H1 (cell line): ENCODE data around the gene GLIS2. TPM values are rescaled to one million over a fixed set of nuclear protein-coding genes. Genes with fewer than 3 reads are reported as not detected.

ENCODE experiments used
- CTCF ChIA-PET: fragments of 300-600 bp; sonication (Branson Sonifier 250); formaldehyde crosslinking; loops from one replicate; lab custom pipeline; 2021; ENCODE audit not compliant: partially characterized antibody; lab: Charles Lee
- POLR2A ChIA-PET: fragments of 300-600 bp; sonication (Branson Sonifier 250); formaldehyde crosslinking; loops from one replicate; lab custom pipeline; 2021; ENCODE audit warnings: inconsistent platforms; ENCODE audit not compliant: partially characterized antibody; lab: Charles Lee
- DNase-seq, 2 experiments: peaks; one replicate each; pipeline versions ENCODE4 v3.0.0 to v3.0.0-alpha.2; 2010 to 2022; ENCODE audit warnings: low spot score in 2 of 2, low read depth in 1 of 2, mixed read lengths in 1 of 2
- FAIRE-seq: peaks from 2 replicates; lab custom pipeline; 2011; peaks lifted over from hg19 to GRCh38; lab: Jason Lieb, UNC
- H2AFZ ChIP-seq: 2 replicates; pipeline ENCODE4 v1.8.1; 2012; ENCODE audit warnings: low read length, inconsistent platforms
- H2AK5ac ChIP-seq: 2 replicates; pipeline ENCODE4 v1.6.1; 2013; ENCODE audit warnings: low read depth, low read length
- H2BK120ac ChIP-seq: replicated peaks from 2 replicates; pipeline ENCODE3; 2013; ENCODE audit warnings: low read depth, low read length, inconsistent platforms
- H2BK12ac ChIP-seq: 2 replicates; pipeline ENCODE4 v1.6.1; 2013; ENCODE audit warnings: low read depth, low read length
- H2BK15ac ChIP-seq: 2 replicates; pipeline ENCODE4 v1.6.1; 2013; ENCODE audit warnings: low read length
- H2BK20ac ChIP-seq: 2 replicates; pipeline ENCODE4 v1.6.1; 2013; ENCODE audit warnings: low read length
- H2BK5ac ChIP-seq: 2 replicates; pipeline ENCODE4 v1.6.1; 2013; ENCODE audit warnings: low read depth, low read length
- H3K14ac ChIP-seq: 2 replicates; pipeline ENCODE4 v1.6.1; 2013; ENCODE audit warnings: inconsistent platforms; ENCODE audit not compliant: insufficient read length
- H3K18ac ChIP-seq: 2 replicates; pipeline ENCODE4 v1.6.1; 2013; ENCODE audit warnings: low read length; ENCODE audit errors: extremely low read depth
- H3K23ac ChIP-seq: 2 replicates; pipeline ENCODE4 v1.6.1; 2013; ENCODE audit warnings: inconsistent platforms; ENCODE audit not compliant: insufficient read length
- H3K23me2 ChIP-seq: 2 replicates; pipeline ENCODE4 v1.6.1; 2013; ENCODE audit warnings: low read depth, low read length
- H3K27ac ChIP-seq: 2 replicates; pipeline ENCODE4 v1.6.1; 2011; ENCODE audit warnings: low read depth, low read length, inconsistent platforms
- H3K27me3 ChIP-seq, 4 experiments: replicated peaks in 1 of 4; 1 replicate in 1 of 4; 2 replicates in 3 of 4; pipeline versions ENCODE4 v1.6.1 to v1.8.1; 2011 to 2013; ENCODE audit warnings: low read length in 3 of 4, mild to moderate bottlenecking in 3 of 4, inconsistent platforms in 2 of 4, mixed read lengths in 2 of 4, moderate library complexity in 1 of 4; ENCODE audit not compliant: control insufficient read depth in 3 of 4, insufficient read depth in 3 of 4; ENCODE audit errors: extremely low read depth in 1 of 4
- H3K36me3 ChIP-seq, 4 experiments: 2 replicates each; pipeline versions ENCODE4 v1.6.1 to v1.8.1; 2011 to 2013; ENCODE audit warnings: mild to moderate bottlenecking in 4 of 4, low read length in 3 of 4, moderate library complexity in 2 of 4, control low read depth in 1 of 4, inconsistent platforms in 1 of 4; ENCODE audit not compliant: insufficient read depth in 4 of 4, control insufficient read depth in 2 of 4
- H3K4ac ChIP-seq: replicated peaks from 2 replicates; pipeline ENCODE3; 2013; ENCODE audit warnings: low read length, low read depth, mixed read lengths, inconsistent platforms; ENCODE audit not compliant: insufficient read length
- H3K4me1 ChIP-seq, 4 experiments: replicated peaks in 1 of 4; 1 replicate in 1 of 4; 2 replicates in 3 of 4; pipeline versions ENCODE4 v1.6.1 to v1.8.1; 2011 to 2013; ENCODE audit warnings: low read length in 3 of 4, inconsistent platforms in 2 of 4, mixed read lengths in 1 of 4; ENCODE audit not compliant: insufficient read depth in 4 of 4, control insufficient read depth in 3 of 4
- H3K4me2 ChIP-seq, 2 experiments: 2 replicates each; pipeline versions ENCODE4 v1.6.1 to v1.8.1; 2011 to 2013; ENCODE audit warnings: low read depth in 2 of 2, low read length in 2 of 2, control low read depth in 1 of 2, inconsistent platforms in 1 of 2, mild to moderate bottlenecking in 1 of 2; ENCODE audit not compliant: insufficient read depth in 1 of 2
- H3K4me3 ChIP-seq, 4 experiments: fragments of 200-600, 300-600 bp in 1 of 4; sonication (generic), shearing (Covaris generic), sonication (Bioruptor Twin) in 1 of 4; 2 replicates each; pipeline versions ENCODE4 v1.5.1 to v1.8.1; 2011 to 2016; ENCODE audit warnings: low read length in 4 of 4, low read depth in 3 of 4, control low read depth in 2 of 4, inconsistent platforms in 2 of 4, mild to moderate bottlenecking in 2 of 4, mixed read lengths in 1 of 4, moderate library complexity in 1 of 4; ENCODE audit not compliant: insufficient read depth in 2 of 4; ENCODE audit errors: extremely low read depth in 1 of 4
- H3K56ac ChIP-seq: replicated peaks from 2 replicates; pipeline ENCODE3; 2013; ENCODE audit warnings: low read depth, mild to moderate bottlenecking, mixed read lengths, low read length, inconsistent platforms; ENCODE audit not compliant: insufficient read length
- H3K79me1 ChIP-seq: 2 replicates; pipeline ENCODE4 v1.6.1; 2013; ENCODE audit warnings: low read depth, low read length, control low read depth
- H3K79me2 ChIP-seq, 2 experiments: 2 replicates each; pipeline versions ENCODE4 v1.6.1 to v1.8.1; 2012 to 2013; ENCODE audit warnings: low read length in 2 of 2, mild to moderate bottlenecking in 2 of 2, inconsistent platforms in 1 of 2; ENCODE audit not compliant: insufficient read depth in 2 of 2, control insufficient read depth in 1 of 2
- H3K9ac ChIP-seq, 4 experiments: replicated peaks in 1 of 4; 1 replicate in 1 of 4; 2 replicates in 3 of 4; pipeline versions ENCODE4 v1.6.1 to v1.8.1; 2011 to 2013; ENCODE audit warnings: low read depth in 3 of 4, low read length in 3 of 4, control low read depth in 2 of 4, mild to moderate bottlenecking in 2 of 4, moderate library complexity in 2 of 4, inconsistent platforms in 1 of 4; ENCODE audit errors: extremely low read depth in 1 of 4
- H3K9me3 ChIP-seq, 2 experiments: 2 replicates each; pipeline versions ENCODE4 v1.6.1 to v1.8.1; 2012 to 2013; ENCODE audit warnings: mild to moderate bottlenecking in 2 of 2, moderate library complexity in 2 of 2, control low read depth in 1 of 2, inconsistent platforms in 1 of 2, low read depth in 1 of 2, low read length in 1 of 2, mixed read lengths in 1 of 2; ENCODE audit not compliant: insufficient read depth in 2 of 2
- H4K20me1 ChIP-seq, 2 experiments: replicated peaks in 1 of 2; 2 replicates each; pipeline versions ENCODE3 to v1.8.1; 2011 to 2013; ENCODE audit warnings: inconsistent platforms in 2 of 2, low read length in 2 of 2, mild to moderate bottlenecking in 1 of 2; ENCODE audit not compliant: insufficient read depth in 2 of 2, control insufficient read depth in 1 of 2
- H4K5ac ChIP-seq: 2 replicates; pipeline ENCODE4 v1.6.1; 2013; ENCODE audit warnings: low read length, low read depth, mixed read lengths, inconsistent platforms; ENCODE audit not compliant: insufficient read length
- H4K8ac ChIP-seq: 2 replicates; pipeline ENCODE4 v1.8.0; 2013; ENCODE audit warnings: mild to moderate bottlenecking, moderate library complexity, low read length, inconsistent platforms; ENCODE audit not compliant: insufficient read depth; ENCODE audit errors: extremely low read depth
- H4K91ac ChIP-seq: replicated peaks from 2 replicates; pipeline ENCODE3; 2013; ENCODE audit warnings: low read length, mixed read lengths, inconsistent platforms; ENCODE audit not compliant: insufficient read length
- SIN3A ChIP-seq, 2 experiments: IDR thresholded peaks in 1 of 2; conservative IDR thresholded peaks in 1 of 2; 2 replicates each; pipeline ENCODE4 v1.6.1; 2011 to 2012; ENCODE audit warnings: low read length in 2 of 2, improper control_type of control experiment in 1 of 2, low read depth in 1 of 2, mild to moderate bottlenecking in 1 of 2
- WGBS, 2 experiments: shearing (Covaris generic) in 1 of 2; methylation state at CpG; one replicate each; pipeline versions ENCODE4 v1.1.6 to v1.1.7; 2013 to 2015; ENCODE audit warnings: low lambda C conversion rate in 2 of 2, mixed read lengths in 2 of 2, inconsistent platforms in 1 of 2, low coverage in 1 of 2, missing lambda C conversion rate in 1 of 2; ENCODE audit not compliant: insufficient replicate concordance in 2 of 2, insufficient coverage in 1 of 2, insufficient read length in 1 of 2; ENCODE audit errors: extremely low coverage in 1 of 2, missing lambda C conversion rate in 1 of 2; 5-methylcytosine and 5-hydroxymethylcytosine counted together
- polyA plus RNA-seq, 7 experiments: library from polyadenylated mRNA; depleted of rRNA in 3 of 7; stranded (reverse) in 5 of 7; unstranded in 2 of 7; fragments of >200 nt in 5 of 7; fragments of 200-250 nt in 2 of 7; gene quantifications; 1 replicate in 5 of 7; 2 replicates in 1 of 7; 4 replicates in 1 of 7; pipeline versions ENCODE4 v1.2.1 to v1.2.3, GENCODE V29; 2011 to 2013; ENCODE audit warnings: missing spikeins in 2 of 7, mixed read lengths in 2 of 7
- total RNA-seq: library from RNA; stranded (reverse); fragmentation: NEBNext Ultra II Directional; extraction: Animal tissue kit (Norgen Biotek cat#: 25700); gene quantifications from 2 replicates; pipeline ENCODE4 v1.2.1, GENCODE V29; 2021

GLIS2 gene
- total and polyA plus RNA-seq, 2 of the 8 experiments (the other 6 are each of a cell fraction or from before 2014, with no cell fraction given) = 4.3 to 17.4 TPM

- Histone ChIP-seq H3K14ac (no peak overlapping the region), H3K4me1 (no peaks in the 10 kb centered on the region; a peak in 3 of 7 replicates), H3K36me3 (peaks cover 0 to 15% (median 9%) of the 10 kb centered on the region in 4 experiments; a peak in 4 of 8 replicates), H2AFZ (no peak overlapping the region), H3K4ac (no peak overlapping the region), H3K79me1 (peaks cover 3% of the 10 kb centered on the region), H2BK120ac (no peak overlapping the region), H4K5ac (no peak overlapping the region), H3K56ac (no peak overlapping the region), H2BK12ac (no peak overlapping the region), H4K8ac (no peak overlapping the region; the same call in 1 of the 2 replicates), H2BK15ac (no peak overlapping the region), H2AK5ac (no peak overlapping the region), H3K9me3 (no peaks in the 10 kb centered on the region), H2BK5ac (no peak overlapping the region), H3K79me2 (peaks cover 0 to under 1% of the 10 kb centered on the region in 2 experiments; a peak in 1 of 4 replicates), H4K20me1 (peaks cover 21 to 29% of the 10 kb centered on the region in 2 experiments), H4K91ac (no peak overlapping the region), H3K9ac (no peak overlapping the region), H3K4me3 (no peak overlapping the region), H3K23me2 (no peaks in the 10 kb centered on the region), H3K23ac (no peak overlapping the region), H3K27me3 (no peaks in the 10 kb centered on the region), H3K18ac (no peak overlapping the region), H2BK20ac (no peak overlapping the region), H3K4me2 (no peak overlapping the region), H3K27ac (no peak overlapping the region)
- CTCF ChIA-PET = interaction anchor here (1.6 to 17.1 kb wide), 9 partner anchors 9 to 83 kb away, joined by 4 to 211 read pairs (median 10); no protein-coding TSS in a partner anchor
- FAIRE-seq = no peak
- no peak for TF ChIP-seq SIN3A (conservative IDR thresholded peaks at IDR 0.05 in 1 of 2, IDR thresholded peaks at IDR 0.05 in 1 of 2; ENCODE audit: low read depth in 1 of 2, low read length in 2 of 2)
- DNase-seq = no peak
- POLR2A ChIA-PET = interaction anchor here (0.6 to 16.2 kb wide), 16 partner anchors 13 to 115 kb away, joined by 3 to 154 read pairs (median 4); partner anchors contain the start of genes PAM16 and TFAP4
- 93% methylated on average over 27 of the region's 41 CpGs; no CpG with 5 or more reads in 1 of the 2 experiments for WGBS, 2 experiments
These were observed 21.1 kb downstream of the GLIS2 start for GRCh38 chr16:4336701-4337539.
